AG08395 (cell line): ENCODE measurements around the gene PLCE1.
A peak's percentile ranks its signal among the peaks of the same experiment; 100 is the strongest.

Experiments
- DNase-seq: peaks from one replicate; pipeline ENCODE4 v3.0.0; 2012; ENCODE audit warnings: mixed read lengths, low spot score

PLCE1 gene

GRCh38 chr10:93994438-93994801 is 689 bp downstream of the PLCE1 start:
- no peak for DNase-seq

- DNase-seq = no peak
Measured at GRCh38 chr10:93995182-93995581, 1.5 kb downstream of the PLCE1 start.

DNA sequence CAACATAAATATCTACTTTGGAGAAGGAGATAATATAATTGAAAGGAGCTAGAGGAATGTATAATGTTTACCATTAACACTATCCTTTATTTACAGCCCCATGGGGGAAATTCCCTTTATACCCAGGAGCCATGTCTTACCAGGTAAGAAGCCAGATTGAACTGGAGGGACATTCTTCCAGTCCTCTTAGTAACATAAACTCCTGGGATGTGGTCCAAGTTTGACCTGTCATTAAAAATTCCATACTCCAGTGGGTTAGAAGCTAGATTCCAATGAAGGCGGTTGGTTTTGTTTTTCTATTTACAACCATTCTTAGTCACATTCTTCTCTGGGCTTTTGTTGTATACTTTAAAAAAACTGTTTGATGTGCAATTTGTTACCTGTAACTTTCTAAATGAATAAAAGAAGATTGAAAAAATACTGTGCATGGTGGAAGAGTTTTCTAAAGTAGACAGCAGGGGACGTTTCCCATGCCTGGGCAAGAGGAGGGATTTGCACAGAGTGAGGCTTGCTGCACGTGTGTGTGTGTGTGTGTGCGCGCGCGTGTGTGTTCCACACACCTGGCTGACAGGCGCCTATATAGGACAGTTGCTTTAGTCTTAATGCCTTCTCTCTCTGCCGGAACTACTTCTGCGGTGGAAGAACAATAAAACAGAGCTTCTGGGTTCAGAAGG is 2.0 kb downstream of the PLCE1 start:
- peak; percentile 18 for DNase-seq

GRCh38 chr10:93996551-93996950 is 2.8 kb downstream of the PLCE1 start:
- no peak for DNase-seq

GRCh38 chr10:93997546-93997945 is 3.8 kb downstream of the PLCE1 start:
- no peak for DNase-seq

DNA sequence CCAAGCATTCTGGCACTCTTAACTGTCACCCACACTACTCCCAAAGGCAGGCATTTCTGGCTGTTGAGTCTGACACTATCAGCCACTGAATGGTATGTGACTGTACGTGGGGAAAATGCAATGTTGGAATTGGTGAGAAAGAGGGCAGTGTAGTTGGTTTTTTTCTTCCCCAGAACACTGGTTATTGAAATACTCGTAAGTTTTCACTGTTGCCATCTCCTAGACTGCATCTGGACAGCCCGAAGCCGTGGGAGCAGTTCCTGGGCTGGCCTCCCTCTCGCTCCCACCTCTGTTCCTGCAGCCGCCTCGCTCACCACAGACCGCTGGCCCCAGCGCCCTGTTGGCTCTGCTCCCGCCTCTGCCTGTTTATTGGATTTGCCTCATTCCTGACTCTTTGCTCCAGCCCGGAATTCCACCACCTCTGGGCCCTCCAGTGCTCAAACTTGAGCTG is 5.7 kb downstream of the PLCE1 start:
- DNase-seq = peak; percentile 50

DNA sequence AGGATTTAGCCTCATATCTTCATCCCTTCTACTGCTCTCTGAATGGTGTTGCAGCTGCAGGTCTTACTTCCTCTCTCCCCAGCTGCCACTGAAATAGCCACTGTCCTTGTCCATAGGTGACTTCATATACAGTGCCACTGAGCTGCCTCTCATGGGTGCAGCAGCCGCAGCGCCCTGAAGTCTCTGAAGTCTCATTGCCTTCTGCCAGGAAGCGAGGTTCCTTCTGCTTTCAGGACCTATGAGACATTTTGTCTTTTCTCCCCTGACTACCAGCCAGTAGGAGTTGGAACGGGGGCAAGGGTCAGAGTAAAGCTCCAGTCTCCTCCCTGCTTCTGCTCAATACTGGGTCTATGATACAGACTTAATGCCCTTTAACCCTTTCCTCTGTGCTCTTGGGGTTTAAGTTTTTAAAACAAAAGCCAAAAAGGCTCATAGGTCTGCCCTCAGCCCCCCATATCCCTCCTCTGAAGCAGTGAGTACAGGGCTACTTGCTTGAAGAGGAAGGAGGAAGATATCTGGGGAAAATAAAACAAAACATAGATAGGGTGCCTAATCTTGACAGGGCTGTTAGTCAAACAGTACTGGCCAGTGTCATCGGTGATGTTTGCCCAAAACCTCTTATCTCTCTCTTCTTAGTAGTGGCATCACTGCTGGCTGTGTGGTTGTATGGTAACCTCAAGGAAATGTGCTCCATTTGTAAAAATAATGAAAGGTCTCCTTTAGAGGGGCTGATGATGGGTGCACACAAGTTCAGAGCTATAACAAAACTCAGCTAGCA is 7.1 kb downstream of the PLCE1 start:
- no peak for DNase-seq

GRCh38 chr10:94001416-94001810 is 7.7 kb downstream of the PLCE1 start:
- DNase-seq = no peak

- no peak for DNase-seq
Measured at GRCh38 chr10:94002156-94002555, 8.4 kb downstream of the PLCE1 start.

DNA sequence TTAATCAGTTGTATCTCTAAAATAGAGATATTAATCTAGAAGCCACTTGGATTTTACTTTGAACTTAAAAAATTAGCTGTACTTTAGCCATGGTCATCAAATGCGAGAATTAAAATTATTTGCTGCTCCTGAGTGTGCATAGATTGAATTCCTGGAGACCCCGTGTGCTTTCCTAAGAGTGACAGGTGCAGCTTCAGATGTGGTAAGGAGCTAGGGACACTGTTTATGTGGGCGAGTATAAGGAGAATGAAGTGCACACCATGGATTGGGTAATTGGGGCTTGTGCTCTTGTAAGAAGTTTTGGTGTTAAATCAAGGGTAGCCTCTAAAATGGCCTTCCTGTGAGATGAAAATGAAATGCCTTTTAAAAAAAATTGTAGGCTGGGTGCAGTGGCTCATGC is 9.8 kb downstream of the PLCE1 start:
- DNase-seq = no peak

DNA sequence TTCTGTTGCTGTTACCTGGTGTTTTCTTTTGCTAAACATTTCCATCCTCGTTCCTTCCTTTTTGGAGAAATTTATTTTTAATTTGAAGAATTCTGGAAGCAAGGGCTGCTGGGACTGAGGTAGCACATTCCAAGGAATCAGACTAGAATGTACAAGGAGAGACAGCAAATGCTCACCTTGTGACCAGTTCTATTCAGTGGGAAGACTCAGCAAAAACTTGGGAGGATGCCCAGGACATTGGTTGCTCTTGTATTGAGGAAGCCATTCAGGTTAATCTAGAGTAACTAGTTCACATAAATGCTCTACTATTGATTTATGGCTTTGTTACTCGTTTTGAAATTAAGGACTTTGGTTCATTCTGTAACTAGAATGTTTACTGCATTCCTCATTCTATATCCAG is 11.3 kb downstream of the PLCE1 start:
- no peak for DNase-seq

DNA sequence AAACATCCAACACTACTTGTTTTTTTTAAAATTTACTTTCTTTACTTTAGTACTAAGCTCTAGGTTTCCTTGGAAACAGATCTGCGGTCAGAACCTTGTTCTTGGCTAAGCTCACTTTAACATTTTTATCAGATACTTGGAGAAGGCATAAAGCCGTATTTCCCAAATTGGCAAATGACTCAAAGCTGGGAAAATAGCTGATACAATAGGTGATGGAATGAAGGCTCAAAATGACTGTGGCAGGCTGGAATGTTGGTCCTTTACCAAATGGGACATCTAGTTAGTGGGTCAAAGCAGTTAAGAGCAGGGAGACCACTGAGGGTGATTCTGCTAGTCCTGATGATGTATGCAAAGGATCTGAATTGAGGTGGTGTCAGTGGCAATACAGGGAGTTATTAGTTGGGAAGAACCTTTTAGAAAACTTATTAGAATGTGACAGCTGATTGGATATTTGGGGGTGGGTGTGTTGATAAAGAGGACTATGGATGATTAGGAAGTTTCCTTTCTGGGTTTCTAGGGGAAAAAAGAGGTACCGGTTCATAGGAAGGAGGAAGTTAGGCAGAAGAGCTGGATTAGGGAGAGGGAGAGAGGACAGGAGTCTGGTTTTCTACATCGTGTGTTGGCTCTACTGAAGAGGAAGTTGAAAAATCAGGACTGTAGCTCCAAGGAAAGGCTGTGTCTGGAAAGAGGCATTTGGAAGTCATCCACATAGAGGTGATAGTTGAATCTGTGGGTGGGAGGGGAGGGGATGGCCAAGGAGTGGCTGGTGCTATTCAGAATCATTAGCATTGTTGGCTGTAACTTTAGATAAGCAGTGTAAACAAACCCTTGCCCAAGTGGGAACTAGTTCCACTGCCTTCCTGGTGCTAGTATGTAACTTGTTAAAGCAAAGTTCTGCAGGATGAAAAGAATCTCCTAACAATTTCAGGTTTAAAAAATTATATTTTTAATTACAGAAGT is 13.1 kb downstream of the PLCE1 start:
- DNase-seq = peak; percentile 56

DNA sequence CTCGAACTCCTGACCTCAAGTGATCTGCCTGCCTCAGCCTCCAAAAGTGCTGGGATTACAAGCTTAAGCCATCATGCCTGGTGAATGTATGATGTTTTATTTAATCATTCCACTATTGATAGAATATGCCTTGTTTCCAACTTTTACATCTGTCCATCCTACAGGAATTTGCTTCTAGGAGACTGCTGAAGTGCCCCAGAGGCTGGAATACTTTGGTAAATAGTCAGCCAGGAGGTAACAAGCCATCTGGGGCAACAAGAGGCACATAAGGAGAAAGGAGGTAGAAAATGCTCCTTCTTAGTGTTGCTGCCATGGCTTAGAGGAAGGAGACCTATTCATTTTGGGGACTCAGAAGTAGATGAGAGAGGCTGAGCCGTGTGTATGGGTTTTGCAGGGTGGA is 14.8 kb downstream of the PLCE1 start:
- no peak for DNase-seq

- DNase-seq = no peak
Measured at GRCh38 chr10:94010116-94010515, 16.4 kb downstream of the PLCE1 start.

- DNase-seq = no peak
Measured at GRCh38 chr10:94010886-94011285, 17.2 kb downstream of the PLCE1 start.

GRCh38 chr10:94011296-94011695 is 17.6 kb downstream of the PLCE1 start:
- no peak for DNase-seq

DNA sequence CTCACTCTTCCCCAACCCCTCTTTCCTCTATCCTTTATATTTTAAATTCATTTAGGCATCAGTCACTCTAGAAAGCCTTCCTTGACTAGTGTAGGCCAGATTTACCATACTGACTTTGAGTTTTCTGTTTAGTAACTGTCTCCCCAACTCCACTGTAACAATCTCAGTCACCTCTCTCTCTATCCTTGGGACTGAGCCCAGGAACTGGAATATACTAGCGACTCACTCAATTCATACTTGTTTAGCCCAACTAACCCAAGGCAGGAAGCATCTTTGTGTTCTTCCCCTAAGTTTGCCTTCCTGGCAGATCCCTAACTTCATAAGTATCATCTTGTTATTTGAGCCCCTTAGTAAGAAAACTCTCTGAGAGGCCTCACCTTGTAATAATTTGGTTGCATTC is 19.1 kb downstream of the PLCE1 start:
- no peak for DNase-seq

DNA sequence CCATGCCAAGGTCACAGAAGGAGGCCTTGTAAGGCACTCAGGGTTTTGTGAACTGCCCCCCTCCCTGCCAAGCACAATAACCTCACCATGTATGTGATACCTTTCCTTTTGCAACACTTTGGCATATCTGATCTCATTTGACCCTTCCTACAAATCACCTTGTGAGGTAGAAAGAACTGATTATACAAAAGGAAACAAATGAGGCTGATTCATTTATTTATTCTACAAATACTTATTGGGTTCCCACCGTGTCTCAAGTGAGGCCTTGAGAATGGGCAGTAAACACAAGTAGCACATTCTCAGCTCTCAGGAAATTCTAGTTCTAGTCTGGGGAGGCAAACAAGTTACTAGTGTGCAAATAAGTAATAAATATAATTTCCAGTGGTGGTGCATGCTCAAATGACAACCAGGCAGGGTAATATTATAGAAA is 19.6 kb downstream of the PLCE1 start:
- DNase-seq = no peak

- no peak for DNase-seq
Measured at GRCh38 chr10:94014304-94014703, 20.6 kb downstream of the PLCE1 start.

DNA sequence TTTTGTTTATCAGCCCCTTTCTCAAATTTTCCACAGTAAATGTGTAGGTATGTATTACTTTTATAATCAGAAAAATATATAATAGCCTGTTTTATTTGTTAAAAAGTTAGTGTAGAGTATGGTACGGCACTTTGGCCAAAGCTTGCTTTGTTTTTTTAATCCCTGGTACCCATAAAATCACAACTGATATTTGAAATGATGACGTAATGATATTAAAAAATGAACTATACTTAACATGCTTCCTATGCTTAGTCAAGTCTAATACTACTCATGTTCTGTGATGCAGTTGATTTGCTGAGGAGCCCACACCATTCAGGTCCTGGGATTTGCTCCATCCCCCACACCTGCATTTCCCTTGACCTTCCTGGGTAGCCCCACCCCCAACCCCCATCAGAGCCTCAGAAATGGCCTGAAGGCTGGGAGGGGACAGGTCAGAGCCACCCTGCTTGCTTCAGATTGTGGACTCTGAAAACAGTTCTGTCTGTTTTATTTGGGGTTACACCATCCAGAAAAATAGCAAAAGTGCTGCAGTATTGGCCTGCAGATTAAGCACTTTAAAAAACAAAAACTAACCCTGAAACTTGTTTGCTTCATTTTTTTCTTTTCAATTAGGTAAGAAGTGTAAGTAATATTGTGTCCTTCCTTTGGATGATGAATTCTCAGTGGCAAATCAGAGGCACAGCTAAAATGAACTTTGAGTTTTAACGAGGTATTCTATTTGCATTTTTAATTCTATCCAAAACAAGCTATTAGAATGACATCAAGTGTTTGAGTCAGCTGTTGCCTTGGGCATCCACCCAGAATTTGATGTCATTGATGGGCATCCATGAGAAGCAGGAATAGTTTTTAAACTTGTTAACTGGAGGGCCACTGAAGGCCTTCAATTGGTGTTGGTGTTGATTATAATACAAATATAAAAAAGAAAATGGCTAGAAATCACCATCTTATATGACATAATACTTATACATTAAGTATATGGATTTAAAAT is 23.3 kb downstream of the PLCE1 start:
- no peak for DNase-seq

DNA sequence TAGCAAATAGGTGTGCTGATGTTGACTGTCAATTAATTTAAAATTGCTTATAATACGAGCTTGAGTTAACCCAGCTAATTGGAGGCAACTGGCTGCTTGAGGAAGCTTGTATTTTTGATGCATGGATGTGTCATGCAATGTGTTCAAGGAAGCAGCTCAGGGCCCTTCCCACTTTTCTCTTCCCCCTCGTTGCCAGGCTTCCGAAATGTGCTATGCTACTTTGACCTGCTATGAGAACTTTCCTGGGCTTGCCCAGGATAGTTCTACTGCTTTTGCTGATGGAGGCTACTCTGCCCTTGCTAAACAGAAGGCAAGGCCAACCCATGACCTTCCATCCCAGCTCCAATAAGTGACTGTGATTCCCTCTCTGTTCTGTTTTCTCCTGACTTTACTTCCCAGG is 24.4 kb downstream of the PLCE1 start:
- DNase-seq = no peak
